HG03095 (cell line): ENCODE measurements around the gene PIK3C2B.
A peak's percentile ranks its signal among the peaks of the same experiment; 100 is the strongest.

Experiments used
- ATAC-seq: cut with Tn5 transposase; IDR thresholded peaks from one replicate; pipeline ENCODE4 v1.9.1; 2021; ENCODE audit warnings: moderate library complexity; ENCODE audit not compliant: unreplicated experiment

PIK3C2B gene

DNA sequence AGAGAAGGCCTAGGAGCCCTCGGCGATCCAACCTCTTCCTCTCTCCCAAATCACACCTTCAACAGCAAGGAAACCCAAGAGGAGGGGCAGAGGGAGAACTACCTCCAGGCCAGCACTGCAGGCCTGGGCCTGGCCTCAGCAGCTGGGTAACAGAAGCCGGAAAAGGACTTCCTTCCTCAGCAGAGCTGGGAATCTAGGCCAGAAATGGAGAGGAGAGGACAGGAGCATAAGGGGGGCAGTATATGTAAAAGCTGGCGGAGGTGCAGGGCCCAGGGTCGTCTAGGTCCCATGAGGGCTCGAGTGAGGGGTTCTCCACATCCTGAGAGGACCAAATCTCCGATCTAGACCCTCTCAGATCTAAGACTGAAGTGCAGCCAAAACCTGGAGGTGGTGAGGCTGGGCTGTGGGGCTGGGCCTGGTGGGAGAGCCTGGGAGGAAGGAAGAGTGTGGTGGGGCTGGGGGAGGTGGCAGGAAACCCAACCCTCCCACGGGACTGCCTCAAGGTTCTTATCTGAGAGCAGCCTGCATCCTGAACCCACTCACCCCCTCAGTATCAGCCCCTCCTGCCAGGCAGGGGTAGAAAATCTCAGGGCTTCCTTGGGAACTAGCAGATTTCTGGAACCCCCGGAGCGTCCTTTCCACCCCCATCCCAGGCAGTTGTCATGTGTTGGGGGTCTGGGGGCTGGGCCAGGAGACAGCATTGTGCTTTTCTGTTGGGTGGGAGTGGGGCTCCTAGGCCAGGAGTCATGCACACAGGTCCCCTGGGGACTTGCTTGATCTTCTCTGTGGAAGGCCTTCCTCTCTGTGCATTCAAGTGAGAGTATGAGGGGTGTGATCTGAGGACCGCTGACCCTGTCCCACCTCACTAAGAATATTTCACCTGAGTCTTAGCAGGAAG lies 33.0 kb downstream of the PIK3C2B start:
- no peak for ATAC-seq

DNA sequence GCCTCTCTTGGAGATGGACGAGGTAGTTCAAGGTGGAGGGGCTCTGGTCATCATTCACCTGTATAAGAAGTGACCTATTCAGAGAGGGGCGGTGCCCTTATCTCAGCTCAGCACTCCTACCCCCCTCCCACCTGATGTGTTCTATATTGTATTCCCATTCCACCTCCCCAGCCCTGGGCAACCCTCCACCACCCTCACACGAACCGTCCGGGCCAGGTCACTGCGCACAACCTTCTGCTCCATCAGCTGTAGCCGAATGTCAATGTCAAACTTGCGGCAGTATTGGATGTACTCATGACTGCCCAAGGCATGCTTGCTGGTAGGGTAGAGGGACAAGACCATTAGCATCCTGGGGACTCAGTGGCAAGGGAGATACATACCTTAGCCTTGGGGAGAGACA lies 34.3 kb downstream of the PIK3C2B start:
- no peak for ATAC-seq

DNA sequence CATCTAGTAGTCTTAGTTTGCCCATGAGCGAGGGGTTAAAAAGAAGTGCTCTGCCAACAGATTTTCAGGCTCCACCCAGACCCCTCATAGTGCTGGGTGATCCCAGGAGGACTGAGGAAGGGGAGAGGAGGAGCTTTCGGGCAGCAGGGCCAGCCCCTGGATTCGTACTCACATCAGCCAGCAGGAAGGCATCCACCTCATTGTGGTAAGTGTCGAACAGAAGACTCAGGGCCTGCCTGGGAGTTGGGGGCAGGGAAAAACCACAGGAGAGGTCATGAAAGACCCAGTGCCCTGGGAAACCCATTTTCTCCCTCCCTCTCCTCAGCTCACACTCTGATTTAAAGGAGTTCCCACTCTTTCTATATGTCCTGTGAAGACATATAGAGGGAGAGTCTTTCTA lies 34.9 kb downstream of the PIK3C2B start:
- no peak for ATAC-seq

DNA sequence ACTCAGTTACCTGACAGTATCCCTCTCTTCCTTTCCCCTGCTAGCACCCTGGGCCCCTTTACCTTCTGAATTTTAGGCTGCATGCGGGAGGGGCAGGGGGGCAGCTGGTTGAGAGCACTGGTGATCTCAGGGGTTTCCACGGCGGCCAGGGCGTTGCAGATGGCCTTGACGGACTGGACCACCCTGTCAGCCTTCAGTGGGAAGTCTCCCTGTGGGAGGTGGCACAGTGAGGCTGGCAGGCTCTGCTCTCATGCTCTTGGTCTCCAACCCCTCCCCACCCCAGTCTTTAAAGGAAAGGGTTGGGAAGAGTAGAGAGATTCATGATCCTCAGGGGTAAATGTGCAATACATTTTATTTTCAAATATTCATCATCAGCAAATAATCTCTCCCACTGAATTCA lies 36.9 kb downstream of the PIK3C2B start:
- ATAC-seq: no peak

DNA sequence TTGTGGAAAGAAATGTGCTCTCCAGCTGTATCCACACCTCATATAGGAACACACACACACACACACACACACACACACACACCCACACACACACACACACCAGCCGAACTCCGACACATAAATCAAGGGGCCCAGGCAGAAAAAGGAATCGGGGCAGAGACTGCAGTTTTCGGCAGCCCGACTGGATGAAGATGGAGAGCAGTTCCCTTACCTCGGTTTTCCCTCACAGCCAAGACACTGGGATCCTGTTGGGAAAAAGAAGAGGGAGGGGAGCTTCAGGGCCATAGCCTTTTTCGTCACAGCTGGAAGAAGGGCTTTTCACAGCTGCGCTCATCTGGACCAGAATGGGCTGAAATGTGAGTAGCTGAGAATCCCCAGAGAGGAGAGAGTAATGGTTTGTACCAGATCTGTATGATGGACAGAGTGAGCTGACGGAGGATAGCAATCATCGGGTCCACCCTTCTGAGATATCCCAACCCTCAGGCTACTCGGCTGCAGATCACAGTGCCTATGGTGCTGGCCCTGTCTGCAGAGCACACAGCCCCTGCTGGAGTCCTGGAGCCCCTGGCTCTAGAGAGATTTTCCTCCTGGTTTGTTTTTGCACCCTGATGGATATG lies 37.7 kb downstream of the PIK3C2B start:
- no peak for ATAC-seq

DNA sequence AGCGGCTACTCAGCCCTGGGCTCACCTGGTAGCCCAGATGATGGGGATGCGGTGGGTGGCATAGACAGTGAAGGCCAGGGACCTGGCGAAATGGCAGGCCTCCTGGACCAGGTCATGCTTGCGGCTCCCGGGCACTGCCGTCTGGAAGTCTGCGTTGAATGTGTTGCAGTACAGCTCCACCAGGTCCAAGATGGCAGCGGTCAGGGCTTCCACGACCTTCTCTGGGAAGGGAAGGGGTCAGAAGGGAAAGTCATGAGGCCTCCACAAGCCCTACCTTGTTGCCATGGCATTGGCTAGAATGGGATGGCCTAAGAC lies 38.8 kb downstream of the PIK3C2B start:
- no peak for ATAC-seq

GRCh38 chr1:204455063-204455830 lies 39.4 kb downstream of the PIK3C2B start:
- ATAC-seq: no peak

DNA sequence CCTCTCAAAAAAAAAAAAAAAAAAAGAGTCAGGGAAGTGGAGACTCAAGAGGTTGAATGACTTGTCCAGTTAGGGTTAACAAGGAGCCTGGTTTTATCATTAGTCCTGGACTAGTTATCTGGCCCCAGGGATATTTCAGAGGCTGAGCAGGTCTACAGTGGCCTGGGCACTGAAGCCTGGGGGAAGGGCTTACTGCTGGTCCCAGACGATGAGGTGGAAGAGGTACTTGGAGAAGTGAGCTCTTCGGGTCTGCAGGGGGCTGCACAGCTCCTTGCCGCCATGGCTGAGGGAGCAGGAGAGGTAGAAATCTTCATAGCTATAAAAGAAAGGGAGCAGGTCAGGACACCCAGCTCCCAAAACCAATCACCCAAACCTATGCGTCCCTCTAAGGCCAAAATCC lies 40.1 kb downstream of the PIK3C2B start:
- ATAC-seq: no peak

DNA sequence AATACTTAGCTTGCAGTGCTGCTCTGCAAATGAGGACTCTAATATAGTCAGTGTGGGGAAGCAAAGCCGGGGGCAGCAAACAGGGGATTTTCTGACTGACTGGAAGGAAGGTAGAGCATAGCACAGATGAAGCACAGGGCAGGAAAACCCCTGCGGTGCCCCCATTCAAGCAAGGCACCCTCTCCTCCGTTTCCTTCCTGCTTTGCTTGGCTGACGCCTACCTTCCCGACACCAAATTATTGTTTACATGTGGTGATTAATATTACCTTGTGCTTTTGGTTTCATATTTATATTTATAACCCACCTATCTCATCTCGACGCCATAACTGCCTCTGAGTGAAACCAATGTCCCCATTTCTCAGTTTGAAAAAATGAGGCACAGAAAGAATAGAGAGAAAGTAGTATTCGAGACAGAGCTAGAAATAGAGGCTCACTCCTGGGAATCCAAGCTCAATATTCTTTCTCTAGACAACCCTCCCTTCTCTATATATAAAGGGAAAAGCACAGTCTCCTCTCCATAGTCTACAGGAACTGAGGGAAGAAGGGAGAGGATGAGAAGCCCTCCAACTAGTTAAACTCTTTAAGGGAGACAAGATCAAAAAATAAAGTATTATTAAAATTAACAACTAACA lies 41.3 kb downstream of the PIK3C2B start:
- ATAC-seq: peak; percentile 65

DNA sequence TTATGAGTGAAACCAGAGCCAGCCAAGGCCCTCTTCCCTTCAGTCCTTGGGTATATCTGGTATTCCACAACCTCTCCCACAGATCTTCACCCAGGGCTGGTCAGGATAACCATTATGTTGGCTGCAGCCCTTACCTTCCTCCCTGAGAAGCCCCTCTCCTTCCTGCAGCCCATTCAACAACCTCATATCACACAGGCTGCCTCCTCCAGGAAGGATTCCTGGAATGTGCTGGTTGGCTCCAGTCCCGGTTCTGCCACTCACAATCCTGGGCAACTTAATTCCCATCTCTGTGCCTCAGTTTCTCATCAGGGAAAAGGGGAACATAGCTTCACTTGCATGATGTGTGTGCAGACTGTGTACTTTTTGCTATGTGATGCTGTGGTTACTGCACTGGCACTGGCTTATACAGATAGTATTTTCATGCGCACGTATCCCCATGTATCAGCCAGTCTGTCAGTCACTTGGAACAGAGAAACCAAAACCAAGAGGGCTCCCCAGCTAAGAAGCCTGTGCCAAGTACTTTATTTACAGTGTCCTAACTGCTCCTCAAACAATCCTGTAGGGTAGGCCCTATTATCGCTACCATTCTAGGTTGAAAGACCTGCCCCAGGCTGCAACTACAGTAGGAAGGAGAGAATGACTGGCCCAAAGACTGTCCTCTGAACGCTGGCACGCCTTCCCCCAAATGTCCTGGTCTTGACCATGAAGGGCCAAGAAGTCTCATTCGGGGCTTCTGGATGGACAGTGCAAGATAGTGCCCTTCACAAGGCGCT lies 43.1 kb downstream of the PIK3C2B start:
- ATAC-seq: no peak

- no peak for ATAC-seq
Observed at GRCh38 chr1:204450461-204451257, 43.9 kb downstream of the PIK3C2B start.

- ATAC-seq: no peak
Observed at GRCh38 chr1:204449678-204450280, 44.8 kb downstream of the PIK3C2B start.

DNA sequence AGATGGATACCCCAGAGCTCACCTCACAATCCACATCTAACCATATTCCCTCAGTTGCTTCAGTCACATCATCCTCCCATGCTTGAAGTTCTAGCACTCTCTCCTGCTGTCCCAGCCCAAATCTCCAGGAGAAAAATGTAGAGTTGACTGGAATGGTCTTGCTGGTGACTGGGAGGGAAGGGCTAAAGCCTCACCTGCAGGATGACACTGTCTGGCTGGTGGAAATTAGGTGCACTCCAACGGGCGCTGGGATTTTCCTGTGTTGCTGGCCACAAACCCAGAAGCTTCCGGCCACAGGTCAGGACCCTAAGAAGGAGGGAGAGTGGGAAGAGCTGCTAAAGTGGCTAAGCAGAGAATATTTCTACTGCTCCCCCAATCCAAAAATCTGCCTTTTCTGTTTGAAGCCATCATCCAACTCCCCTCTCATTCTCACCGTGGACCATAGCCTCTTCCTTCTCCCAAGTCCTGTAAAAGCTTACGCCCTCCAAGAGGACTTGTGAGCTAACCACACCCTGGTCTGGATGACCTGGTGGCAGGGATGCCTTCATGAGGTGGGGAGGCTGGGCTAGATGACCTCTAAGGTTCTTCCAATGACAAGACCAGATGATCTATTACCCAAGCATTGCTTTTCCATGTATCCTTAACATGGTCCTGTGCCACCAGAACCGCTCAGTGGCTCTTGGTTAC lies 45.5 kb downstream of the PIK3C2B start:
- no peak for ATAC-seq

DNA sequence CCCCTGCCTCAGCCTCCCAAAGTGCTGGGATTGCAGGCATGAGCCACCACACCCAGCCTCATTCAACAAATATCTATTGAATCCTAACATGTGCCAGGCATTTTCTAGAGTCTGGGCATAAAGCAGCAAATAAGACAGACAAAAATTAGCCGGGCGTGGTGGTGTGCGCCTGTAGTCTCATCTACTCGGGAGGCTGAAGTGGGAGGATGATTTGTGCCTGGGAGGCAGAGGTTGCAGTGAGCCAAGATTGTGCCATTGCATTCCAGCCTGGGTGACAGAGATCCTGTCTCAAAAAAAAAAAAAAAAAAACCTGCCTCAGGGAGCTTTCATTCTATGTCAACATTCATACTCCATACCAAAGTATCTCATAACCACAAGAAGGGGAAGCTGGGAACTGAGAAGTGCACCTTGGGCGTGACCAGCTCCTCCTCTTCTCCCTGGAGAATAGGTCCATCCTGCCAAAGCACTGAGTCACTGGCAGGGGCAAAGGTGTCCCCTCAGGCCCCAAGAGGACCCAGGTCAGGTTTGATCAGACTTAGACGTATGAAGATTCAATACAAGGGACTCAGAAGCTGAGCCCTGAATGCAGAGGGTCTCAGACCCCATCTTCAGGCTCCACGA lies 46.2 kb downstream of the PIK3C2B start:
- ATAC-seq: no peak

- ATAC-seq: no peak
Observed at GRCh38 chr1:204447736-204448135, 46.9 kb downstream of the PIK3C2B start.

- ATAC-seq: no peak
Observed at GRCh38 chr1:204447190-204447589, 47.4 kb downstream of the PIK3C2B start.

GRCh38 chr1:204446413-204447111 lies 48.0 kb downstream of the PIK3C2B start:
- ATAC-seq: peak; percentile 70
